Keratinocyte (primary cell): ENCODE data around the gene JADE2. TPM values are rescaled to one million over a fixed set of nuclear protein-coding genes. Genes with fewer than 3 reads are reported as not detected.

ENCODE experiments used
- DNase-seq: peaks from one replicate; pipeline ENCODE4 v3.0.0-alpha.2; 2011; ENCODE audit warnings: low read depth, missing footprints, low spot score
- FAIRE-seq: peaks from 2 replicates; lab custom pipeline; 2011; peaks lifted over from hg19 to GRCh38; lab: Jason Lieb, UNC
- H2AFZ ChIP-seq: 2 replicates; pipeline ENCODE4 v1.6.0; 2012; ENCODE audit warnings: low read length, control low read depth, inconsistent platforms; ENCODE audit not compliant: control insufficient read depth
- H3K27ac ChIP-seq: 2 replicates; pipeline ENCODE4 v1.5.1; 2011; ENCODE audit warnings: low read length; ENCODE audit not compliant: control insufficient read depth, insufficient read depth
- H3K27me3 ChIP-seq: 3 replicates; pipeline ENCODE4 v1.6.0; 2011; ENCODE audit warnings: low read length; ENCODE audit not compliant: control insufficient read depth, insufficient read depth; ENCODE audit errors: extremely low read depth
- H3K36me3 ChIP-seq, 2 experiments: 2 replicates in 1 of 2; 3 replicates in 1 of 2; pipeline ENCODE4 v1.5.1; 2011; ENCODE audit warnings: low read length in 2 of 2, mild to moderate bottlenecking in 1 of 2; ENCODE audit not compliant: control insufficient read depth in 2 of 2, insufficient read depth in 2 of 2; ENCODE audit errors: extremely low read depth in 1 of 2
- H3K4me1 ChIP-seq: 3 replicates; pipeline ENCODE4 v1.5.1; 2011; ENCODE audit warnings: low read length; ENCODE audit not compliant: control insufficient read depth, insufficient read depth; ENCODE audit errors: extremely low read depth
- H3K4me2 ChIP-seq: 3 replicates; pipeline ENCODE4 v1.6.0; 2011; ENCODE audit warnings: low read depth, low read length; ENCODE audit not compliant: control insufficient read depth, insufficient read depth; ENCODE audit errors: extremely low read depth
- H3K4me3 ChIP-seq, 3 experiments: fragments of 200-600 bp in 1 of 3; sonication (generic) in 1 of 3; 2 replicates in 2 of 3; 3 replicates in 1 of 3; pipeline ENCODE4 v1.5.1; 2011 to 2016; ENCODE audit warnings: low read length in 3 of 3, mild to moderate bottlenecking in 3 of 3, control low read depth in 2 of 3, inconsistent platforms in 1 of 3, low read depth in 1 of 3, mixed read lengths in 1 of 3, mixed run types in 1 of 3, moderate library complexity in 1 of 3; ENCODE audit not compliant: control insufficient read depth in 2 of 3, insufficient read depth in 2 of 3; ENCODE audit errors: extremely low read depth in 1 of 3
- H3K79me2 ChIP-seq: 2 replicates; pipeline ENCODE4 v1.6.0; 2012; ENCODE audit warnings: low read length; ENCODE audit not compliant: control insufficient read depth, insufficient read depth
- H3K9ac ChIP-seq: 3 replicates; pipeline ENCODE4 v1.6.0; 2011; ENCODE audit warnings: low read length; ENCODE audit not compliant: control insufficient read depth, insufficient read depth; ENCODE audit errors: extremely low read depth
- H3K9me1 ChIP-seq: 3 replicates; pipeline ENCODE4 v1.6.0; 2011; ENCODE audit warnings: low read length; ENCODE audit not compliant: control insufficient read depth, insufficient read depth; ENCODE audit errors: extremely low read depth
- H3K9me3 ChIP-seq: 2 replicates; pipeline ENCODE4 v1.5.1; 2012; ENCODE audit warnings: low read depth, low read length; ENCODE audit not compliant: control insufficient read depth
- H4K20me1 ChIP-seq: 3 replicates; pipeline ENCODE4 v1.6.0; 2011; ENCODE audit warnings: low read length; ENCODE audit not compliant: control insufficient read depth, insufficient read depth; ENCODE audit errors: extremely low read depth
- EZH2 ChIP-seq: IDR thresholded peaks from one replicate; pipeline ENCODE4 v1.6.1; 2012; ENCODE audit warnings: inconsistent platforms, mild to moderate bottlenecking, low read length, moderate library complexity
- dilution Hi-C: fragments of 300-500 bp; cut with MboI; formaldehyde crosslinking; loops from one replicate; pipeline ENCODE4 v1.7.0; 2020; ENCODE audit warnings: low sequenced_read_pairs; ENCODE audit not compliant: extremely low pct_ligation_motif_present
- polyA plus RNA-seq, 5 experiments: library from polyadenylated mRNA; depleted of rRNA in 3 of 5; stranded (reverse) in 3 of 5; stranded (forward) in 1 of 5; unstranded in 1 of 5; fragments of >200 nt; gene quantifications; 1 replicate in 1 of 5; 2 replicates in 3 of 5; 3 replicates in 1 of 5; pipeline versions ENCODE4 v1.2.1 to v1.2.3, GENCODE V29; 2011 to 2012; ENCODE audit warnings: missing spikeins in 2 of 5, low read depth in 1 of 5, low replicate concordance in 1 of 5
- TF ChIP-seq, protein P1 (sequence below), 3 experiments: IDR thresholded peaks in 1 of 3; conservative IDR thresholded peaks in 1 of 3; optimal IDR thresholded peaks in 1 of 3; 2 replicates in 2 of 3; 3 replicates in 1 of 3; pipeline versions ENCODE3 to v1.5.1; 2011; ENCODE audit warnings: low read length in 3 of 3, mild to moderate bottlenecking in 3 of 3, moderate library complexity in 2 of 3, control low read depth in 1 of 3, inconsistent platforms in 1 of 3; ENCODE audit not compliant: insufficient read depth in 2 of 3; ENCODE audit errors: extremely low read depth in 1 of 3

Gene JADE2
- polyA plus RNA-seq, 1 donor (not counting 4 experiments of a cell fraction or from before 2014, with no cell fraction given), result 11.1 TPM

DNA sequence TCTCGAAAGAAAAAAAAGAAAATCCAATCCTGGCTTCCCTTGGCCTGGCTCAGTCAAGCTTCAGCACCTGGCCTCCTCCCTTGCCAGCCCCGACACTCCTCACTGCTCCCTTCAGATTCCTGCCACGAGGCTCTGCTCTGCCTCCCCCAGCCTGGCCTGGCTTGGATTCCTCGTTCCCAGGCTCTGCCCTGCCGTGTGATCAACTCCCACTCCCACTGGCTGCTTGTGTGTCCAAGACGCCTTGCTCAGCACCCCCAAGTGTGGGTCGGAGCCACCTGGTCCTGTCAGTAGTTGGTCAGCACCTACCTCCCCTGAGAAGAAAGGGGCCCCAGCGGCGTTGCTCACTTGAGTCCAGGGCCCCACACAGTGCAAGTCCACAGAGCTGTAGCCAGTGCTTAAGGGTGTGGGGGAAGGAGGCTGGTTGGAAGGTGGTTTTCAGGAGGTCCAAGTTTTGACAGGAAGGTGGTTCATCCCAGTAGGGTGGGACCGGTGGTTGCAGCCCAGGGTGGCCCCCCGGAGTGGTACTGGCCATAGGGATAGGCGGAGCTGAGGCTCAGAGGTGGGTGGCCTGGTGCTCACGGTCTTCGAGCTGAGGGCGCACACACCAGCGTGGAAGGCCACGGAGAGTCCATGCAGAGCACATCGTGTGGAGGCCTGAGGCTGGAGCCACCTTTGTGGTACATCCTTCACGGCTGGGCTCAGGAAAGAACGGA lies 46.4 kb downstream of the JADE2 start:
- no peak overlapping the region for H2AFZ ChIP-seq
- H3K4me3 ChIP-seq, result no peak overlapping the region
- peaks cover 4% of the 10 kb centered on the region for H4K20me1 ChIP-seq
- H3K9me3 ChIP-seq, result no peaks in the 10 kb centered on the region
- dilution Hi-C loops, result no loop called here
- peaks cover 10% of the 10 kb centered on the region for H3K4me1 ChIP-seq
- FAIRE-seq (no peak), DNase-seq (no peak)
- H3K79me2 ChIP-seq, result no peaks in the 10 kb centered on the region
- H3K9ac ChIP-seq, result no peak overlapping the region
- H3K27ac ChIP-seq, result no peak overlapping the region
- no peaks in the 10 kb centered on the region for H3K9me1 ChIP-seq
- peaks cover 36 to 37% of the 10 kb centered on the region in 2 experiments for H3K36me3 ChIP-seq
- no peak for TF ChIP-seq EZH2
- TF ChIP-seq, protein P1, sequence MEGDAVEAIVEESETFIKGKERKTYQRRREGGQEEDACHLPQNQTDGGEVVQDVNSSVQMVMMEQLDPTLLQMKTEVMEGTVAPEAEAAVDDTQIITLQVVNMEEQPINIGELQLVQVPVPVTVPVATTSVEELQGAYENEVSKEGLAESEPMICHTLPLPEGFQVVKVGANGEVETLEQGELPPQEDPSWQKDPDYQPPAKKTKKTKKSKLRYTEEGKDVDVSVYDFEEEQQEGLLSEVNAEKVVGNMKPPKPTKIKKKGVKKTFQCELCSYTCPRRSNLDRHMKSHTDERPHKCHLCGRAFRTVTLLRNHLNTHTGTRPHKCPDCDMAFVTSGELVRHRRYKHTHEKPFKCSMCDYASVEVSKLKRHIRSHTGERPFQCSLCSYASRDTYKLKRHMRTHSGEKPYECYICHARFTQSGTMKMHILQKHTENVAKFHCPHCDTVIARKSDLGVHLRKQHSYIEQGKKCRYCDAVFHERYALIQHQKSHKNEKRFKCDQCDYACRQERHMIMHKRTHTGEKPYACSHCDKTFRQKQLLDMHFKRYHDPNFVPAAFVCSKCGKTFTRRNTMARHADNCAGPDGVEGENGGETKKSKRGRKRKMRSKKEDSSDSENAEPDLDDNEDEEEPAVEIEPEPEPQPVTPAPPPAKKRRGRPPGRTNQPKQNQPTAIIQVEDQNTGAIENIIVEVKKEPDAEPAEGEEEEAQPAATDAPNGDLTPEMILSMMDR (optimal IDR thresholded peaks at IDR 0.05 in 1 of 3, IDR thresholded peaks at IDR 0.05 in 1 of 3, conservative IDR thresholded peaks at IDR 0.05 in 1 of 3; ENCODE audit: extremely low read depth in 1 of 3, insufficient read depth in 2 of 3, low read length in 3 of 3), result no peak
- no peak overlapping the region for H3K4me2 ChIP-seq
- H3K27me3 ChIP-seq, result no peaks in the 10 kb centered on the region

DNA sequence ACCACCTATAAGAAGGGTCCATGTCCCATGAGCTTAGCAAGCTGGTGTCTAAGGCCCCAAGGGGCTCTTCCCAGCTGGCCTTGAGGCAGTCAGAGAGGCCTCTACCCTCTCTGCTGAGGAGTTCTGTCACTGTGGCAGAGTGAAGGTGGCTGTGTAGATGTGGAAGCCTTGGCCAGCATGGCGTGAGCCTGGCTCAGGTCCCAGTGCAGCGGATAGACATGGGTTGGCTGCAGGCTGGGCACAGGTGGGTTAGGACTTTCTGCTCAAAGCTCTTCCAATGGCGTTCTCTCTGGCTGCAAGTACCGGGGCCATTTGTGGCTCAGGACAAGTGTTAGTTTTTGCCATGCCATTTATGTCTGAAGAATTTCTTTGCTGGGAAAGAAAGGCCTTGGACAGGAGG lies 47.3 kb downstream of the JADE2 start:
- Histone ChIP-seq H3K4me2 (no peak overlapping the region), H2AFZ (no peak overlapping the region), H3K27me3 (no peaks in the 10 kb centered on the region), H3K4me1 (peaks cover 15% of the 10 kb centered on the region), H3K27ac (no peak overlapping the region), H3K9ac (no peak overlapping the region), H3K36me3 (peaks cover 29 to 32% of the 10 kb centered on the region in 2 experiments), H3K4me3 (no peak overlapping the region), H3K9me1 (no peaks in the 10 kb centered on the region), H4K20me1 (peaks cover 4% of the 10 kb centered on the region), H3K79me2 (no peaks in the 10 kb centered on the region), H3K9me3 (no peaks in the 10 kb centered on the region)
- FAIRE-seq (no peak), DNase-seq (no peak)
- dilution Hi-C loops, result no loop called here
- TF ChIP-seq, protein P1 (optimal IDR thresholded peaks at IDR 0.05 in 1 of 3, IDR thresholded peaks at IDR 0.05 in 1 of 3, conservative IDR thresholded peaks at IDR 0.05 in 1 of 3; ENCODE audit: extremely low read depth in 1 of 3, insufficient read depth in 2 of 3, low read length in 3 of 3), result no peak
- TF ChIP-seq EZH2, result no peak
